OCI-M2 (cell line): ENCODE results near the gene GAL3ST1.
"Not testable (repeated sequence)": the region's sequence is repeated elsewhere in the genome, so short reads cannot be mapped to it uniquely, and the experiment has no call there.

ENCODE experiments used
- DNase-seq: peaks from one replicate; lab custom pipeline; 2025; ENCODE audit not compliant: unreplicated experiment; lab: John Stamatoyannopoulos, UW

The GAL3ST1 gene, protein sequence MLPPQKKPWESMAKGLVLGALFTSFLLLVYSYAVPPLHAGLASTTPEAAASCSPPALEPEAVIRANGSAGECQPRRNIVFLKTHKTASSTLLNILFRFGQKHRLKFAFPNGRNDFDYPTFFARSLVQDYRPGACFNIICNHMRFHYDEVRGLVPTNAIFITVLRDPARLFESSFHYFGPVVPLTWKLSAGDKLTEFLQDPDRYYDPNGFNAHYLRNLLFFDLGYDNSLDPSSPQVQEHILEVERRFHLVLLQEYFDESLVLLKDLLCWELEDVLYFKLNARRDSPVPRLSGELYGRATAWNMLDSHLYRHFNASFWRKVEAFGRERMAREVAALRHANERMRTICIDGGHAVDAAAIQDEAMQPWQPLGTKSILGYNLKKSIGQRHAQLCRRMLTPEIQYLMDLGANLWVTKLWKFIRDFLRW

DNA sequence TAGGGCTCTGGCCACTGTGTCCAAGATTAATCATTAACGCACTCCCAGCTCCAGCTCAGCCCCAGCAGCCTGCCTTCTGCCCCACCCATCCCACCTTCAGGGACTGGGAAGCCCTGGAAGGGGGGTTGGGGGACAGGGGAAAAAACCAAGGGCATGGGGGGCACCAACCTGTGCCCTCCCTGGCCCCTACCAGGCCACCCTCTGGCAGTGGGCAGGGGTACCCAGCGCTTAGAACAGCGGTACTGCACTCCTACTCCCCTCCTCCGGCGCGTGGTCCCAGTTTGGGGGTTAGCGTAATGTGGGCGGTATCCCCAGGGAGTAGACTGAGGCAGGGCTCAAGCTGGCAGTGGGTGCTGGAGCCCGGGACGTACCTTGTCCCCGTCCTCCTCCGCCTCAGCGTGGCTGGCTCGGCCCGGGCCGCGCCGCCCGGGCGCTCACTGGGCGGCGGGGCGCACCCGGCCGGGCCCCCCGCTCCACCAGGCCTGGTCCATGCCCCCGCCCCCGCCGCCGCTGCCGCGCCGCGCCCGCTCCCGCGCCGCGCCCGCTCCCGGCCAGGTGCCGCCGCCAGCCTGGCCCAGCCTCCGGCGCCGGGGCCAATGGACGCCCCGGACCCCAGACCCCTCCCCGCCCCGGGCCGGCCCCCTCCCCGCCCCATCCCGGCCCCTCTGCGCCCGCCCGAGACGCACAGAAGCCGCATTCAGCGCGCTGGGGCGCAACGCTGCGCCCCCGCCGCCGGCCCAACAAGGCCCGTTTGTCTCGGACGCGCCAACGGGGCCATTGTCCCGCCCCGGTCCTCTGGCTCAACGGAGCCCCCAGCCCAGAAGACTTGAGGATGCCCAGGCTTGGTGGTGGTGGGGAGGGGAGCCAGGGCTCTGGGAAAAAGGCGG is at the start of gene GAL3ST1:
TSS of gene GAL3ST1 (minus strand) at position 571 of the 887 bp plus-strand sequence. CDS start 17,273 bp downstream, outside the sequence.
- DNase-seq, result no peak

DNA sequence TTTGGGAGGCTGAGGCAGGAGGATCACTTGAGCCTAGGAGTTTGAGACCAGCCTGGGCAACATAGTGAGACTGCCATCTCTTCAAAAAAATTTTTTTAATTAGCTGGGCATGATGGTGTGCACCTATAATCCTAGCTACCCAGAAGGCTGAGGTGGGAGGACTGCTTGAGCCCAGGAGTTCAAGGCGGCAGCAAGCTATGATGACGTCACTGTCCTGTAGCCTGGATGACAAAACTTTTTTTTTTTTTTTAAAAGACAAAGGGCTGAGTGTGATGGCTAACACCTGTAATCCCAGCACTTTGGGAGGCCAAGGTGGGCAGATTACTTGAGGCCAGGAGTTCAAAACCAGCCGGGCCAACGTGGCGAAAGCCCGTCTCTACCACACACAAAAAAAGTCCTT is 45.4 kb upstream of the GAL3ST1 start:
- not testable (repeated sequence) for DNase-seq

DNA sequence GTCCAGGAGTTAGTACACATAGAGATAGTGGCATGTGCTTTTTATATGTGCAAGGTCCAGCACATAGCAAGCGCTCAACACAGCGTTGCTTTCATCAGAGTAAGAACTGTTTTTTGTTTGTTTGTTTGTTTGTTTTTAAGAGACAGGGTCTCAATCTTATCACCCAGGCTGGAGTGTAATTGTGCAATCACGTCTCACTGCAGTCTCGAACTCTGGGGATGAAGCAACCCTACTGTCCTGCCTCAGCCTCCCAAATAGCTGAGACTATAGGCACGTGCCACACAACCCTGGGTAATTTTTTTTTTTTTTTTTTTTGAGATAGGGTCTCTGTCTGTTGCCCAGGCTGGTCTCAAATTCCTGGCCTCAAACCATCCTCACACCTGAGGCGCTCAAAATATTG is 43.4 kb upstream of the GAL3ST1 start:
- DNase-seq, result no peak

DNA sequence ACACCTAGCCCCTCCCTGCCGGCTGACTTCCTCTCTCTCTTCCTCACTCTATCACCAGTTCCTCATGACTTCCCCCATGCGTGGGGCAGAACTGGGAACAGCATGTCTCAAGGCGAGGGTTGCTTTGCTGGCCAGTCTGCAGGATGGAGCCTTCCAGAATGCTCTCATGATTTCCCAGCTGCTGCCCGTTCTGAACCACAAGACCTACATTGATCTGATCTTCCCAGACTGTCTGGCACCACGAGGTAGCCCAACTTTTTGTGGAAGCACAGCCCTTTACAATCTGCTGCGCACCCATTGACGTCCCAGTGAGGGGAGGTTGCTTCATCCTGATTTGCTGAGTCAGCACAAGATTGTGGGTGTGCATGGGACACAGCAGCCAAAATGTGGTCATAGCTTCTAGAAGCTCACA is 41.1 kb upstream of the GAL3ST1 start:
- DNase-seq, result no peak

DNA sequence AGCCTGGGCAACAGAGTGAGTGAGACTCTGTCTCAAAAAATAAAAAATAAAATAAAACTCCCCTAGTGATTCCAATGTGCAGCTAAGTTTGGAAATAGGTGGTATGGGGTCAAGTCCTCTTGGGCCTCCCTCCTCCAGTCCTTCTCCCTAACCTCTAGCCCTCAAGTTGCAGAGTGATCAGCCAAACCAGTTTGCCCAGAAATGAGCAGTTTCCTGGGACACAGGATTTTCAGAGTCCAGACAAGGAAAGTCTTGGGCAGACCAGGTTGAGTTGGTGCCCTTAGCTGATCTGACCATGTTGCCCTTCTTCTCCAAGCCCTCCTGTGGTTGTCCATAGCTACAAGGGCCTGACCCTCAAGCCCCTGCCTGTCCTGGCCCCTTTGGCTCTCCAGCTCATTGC is 40.4 kb upstream of the GAL3ST1 start:
- no peak for DNase-seq

DNA sequence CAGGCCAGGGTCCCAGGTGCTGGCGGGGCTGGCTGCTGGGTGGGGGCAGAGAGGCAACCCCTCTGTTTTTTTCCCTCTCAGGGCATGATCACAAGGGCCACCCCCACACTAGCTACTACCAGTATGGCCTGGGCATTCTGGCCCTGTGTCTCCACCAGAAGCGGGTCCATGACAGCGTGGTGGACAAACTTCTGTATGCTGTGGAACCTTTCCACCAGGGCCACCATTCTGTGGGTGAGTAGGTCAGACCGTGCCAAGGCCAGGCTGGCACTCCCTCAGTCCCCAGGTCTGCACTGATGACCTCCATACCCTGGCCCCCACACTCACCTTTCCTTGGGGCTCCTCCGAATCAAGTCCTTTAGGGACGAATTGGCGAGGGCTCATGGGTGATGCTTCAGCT is 39.8 kb upstream of the GAL3ST1 start:
- DNase-seq, result no peak

DNA sequence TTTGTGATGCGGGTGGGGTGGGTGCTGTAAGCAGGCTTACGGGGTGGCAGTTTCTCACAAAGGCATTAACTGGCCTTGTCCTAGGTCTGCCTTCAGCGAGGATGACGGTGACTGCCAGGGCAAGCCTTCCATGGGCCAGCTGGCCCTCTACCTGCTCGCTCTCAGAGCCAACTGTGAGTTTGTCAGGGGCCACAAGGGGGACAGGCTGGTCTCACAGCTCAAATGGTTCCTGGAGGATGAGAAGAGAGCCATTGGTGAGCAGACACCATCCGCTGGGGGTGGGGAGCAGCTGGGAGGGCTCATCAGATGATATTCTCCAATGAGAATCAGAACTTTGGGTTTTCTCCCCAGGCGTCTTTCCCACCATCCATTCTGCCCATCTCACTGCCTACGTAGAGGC is 38.3 kb upstream of the GAL3ST1 start:
- no peak for DNase-seq

DNA sequence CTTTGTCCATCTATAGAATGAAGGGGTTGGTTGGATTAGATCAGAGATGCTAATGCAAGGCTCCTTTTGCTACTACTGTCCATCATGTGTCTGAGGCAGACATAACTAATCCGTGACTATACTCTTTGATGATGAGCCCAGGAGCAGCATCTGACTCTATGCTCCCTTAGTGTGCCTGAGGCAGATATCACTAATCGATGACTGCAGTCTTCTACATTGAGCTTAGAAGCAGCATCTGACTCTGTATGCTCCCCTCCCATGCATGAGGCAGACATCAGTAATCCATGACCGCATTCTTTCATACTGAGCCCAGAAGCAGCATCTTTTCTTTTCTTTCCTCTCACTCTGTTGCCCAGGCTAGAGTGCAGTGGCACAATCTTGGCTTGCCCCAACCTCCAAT is 36.7 kb upstream of the GAL3ST1 start:
- no peak for DNase-seq

DNA sequence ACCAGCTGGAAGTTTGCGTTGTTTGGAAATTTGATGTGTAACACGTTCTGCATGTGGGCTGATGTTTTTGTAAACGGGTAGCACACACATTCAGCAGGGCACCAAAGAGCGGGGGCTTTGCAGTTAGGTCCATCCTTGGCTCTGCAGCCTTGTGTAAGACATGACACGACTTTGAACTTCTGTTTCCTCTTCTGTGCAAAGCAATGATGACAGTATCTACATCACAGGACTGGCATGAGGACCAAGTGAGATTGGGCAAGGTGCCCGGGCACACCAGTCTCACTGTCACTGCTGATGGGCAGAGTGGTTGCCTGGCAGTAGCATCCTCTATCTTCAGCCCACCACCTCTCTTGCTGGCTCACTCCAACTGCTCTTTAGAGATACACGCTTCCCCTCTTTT is 35.8 kb upstream of the GAL3ST1 start:
- no peak for DNase-seq

DNA sequence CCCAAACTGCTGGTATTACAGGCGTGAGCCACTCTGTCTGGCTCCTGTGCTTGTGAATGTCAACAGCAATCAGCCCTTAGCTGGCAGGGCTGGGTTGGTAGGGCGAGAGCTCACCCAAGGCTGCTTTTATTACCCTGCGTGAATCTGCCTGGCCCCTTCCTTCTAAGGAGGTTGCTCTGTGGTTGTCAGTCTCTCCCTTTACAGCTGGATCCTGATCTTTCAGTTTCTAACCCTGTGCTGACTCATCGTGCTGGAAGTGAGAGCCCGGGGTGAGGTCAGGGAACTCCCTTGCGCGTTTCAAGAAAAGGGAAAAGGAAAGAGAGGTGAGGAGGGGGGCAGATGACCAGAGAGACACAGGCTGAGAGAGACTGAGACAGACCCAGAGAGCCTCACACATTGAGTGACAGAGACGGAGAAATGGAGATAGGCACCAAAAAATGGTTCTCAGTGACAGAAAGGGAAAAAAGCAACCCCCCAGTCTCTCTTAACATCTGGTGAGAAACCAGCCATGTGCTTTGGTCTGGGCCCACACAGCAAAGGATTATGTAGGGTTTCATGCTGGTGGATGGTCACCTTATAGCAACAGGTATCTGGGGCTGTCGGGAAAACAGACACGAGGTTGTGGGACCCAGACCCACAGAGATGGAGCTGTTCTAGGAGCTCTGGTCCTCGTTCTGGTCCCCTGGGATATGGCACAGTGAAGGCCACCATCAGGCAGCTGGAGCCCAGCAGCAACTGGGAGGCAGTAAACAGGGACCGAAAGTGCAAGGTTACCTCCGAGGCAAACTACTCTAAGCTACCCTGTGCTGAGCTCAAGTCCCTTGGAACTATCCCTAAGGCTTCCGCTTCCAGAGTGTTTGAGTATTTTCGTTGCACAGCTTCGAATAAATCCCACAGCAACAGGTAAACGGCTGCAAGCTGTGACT is 35.1 kb upstream of the GAL3ST1 start:
- no peak for DNase-seq

DNA sequence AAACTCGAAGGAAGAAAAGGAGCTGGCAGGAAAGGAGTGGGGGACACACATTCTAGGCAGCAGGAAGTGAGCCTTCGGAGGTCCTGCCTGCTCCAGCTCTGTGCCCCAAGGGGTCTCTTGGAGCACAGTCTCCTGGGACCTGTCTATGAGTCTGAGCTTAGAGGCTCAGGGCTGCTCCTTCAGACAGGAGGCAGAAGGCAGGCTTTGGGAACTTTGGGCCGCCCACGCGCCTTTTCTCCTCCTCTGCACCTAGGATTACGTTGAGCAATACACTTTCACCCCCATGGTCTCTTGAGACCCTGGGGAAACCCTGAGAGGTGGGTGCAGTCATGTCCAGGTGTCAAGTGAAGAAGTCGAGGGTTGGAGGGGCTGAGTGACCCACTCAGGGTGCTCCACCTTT is 33.5 kb upstream of the GAL3ST1 start:
- DNase-seq, result no peak

DNA sequence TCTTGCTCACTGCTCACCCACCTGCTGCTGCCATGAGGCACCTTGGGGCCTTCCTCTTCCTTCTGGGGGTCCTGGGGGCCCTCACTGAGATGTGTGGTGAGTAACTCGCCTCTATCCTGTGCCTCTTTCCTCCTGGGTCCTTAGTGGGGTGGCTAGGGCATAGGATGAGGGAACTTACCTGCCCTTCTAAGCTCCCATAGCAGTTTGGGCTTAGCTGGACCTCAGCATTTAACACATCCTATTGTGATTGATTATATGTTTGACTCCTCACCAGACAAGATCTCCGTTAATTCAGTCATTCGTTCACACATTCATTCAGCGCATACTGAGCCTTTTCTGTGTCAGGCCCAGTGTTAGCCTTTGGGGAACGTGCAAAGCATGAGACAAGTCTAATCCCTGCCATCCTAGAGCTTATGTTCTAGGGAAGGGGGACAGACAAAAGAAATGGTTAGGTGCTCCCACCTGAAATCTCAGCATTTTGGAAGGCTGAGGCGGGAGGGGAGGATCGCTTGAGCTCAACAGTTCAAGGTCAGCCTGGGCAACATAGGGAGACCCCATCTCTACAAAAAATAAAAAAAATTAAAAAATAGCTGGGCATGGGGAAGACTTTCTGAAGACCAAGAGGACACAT is 33.0 kb upstream of the GAL3ST1 start:
- DNase-seq, result no peak

DNA sequence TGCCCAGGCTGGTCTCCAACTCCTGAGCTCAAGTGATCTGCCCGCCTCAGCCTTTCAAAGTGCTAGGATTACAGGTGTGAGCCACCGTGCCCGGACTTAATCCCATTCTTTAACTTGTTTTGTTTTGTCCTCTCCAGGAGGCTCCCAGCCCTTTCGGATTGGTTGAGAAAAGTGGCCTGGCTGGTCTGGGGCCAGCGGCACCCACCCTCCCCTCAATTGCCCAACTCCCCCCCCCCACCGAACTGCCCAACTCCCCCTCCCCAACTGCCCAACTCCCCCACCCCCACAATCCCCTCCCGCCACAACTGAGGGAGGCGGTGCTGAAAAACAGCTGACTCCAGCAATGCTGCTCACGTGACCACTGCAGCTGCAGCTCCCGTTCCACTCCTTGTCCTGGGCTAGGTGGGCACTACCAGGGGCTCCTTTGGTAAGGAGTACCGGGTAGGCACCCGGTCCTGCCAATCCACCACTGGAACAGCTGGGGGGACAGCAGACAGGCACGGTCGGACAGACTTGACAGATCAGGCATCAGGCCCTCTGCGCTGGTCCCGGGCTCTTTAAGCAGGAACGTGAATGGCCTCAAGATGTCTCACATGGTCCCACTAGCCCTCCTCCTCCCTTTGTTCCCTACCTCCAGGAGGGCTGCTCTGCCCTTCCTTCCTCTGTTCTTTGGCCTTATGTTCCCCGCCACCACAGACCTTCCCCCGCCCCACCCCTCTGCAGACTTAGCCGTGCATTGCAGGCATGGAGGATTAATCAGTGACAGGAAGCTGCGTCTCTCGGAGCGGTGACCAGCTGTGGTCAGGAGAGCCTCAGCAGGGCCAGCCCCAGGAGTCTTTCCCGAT is 32.2 kb upstream of the GAL3ST1 start, which contains the start of gene TCN2:
TSS of gene TCN2 (plus strand) at position 720 of the 845 bp plus-strand sequence. CDS start 158 bp downstream, outside the sequence.
- no peak for DNase-seq

DNA sequence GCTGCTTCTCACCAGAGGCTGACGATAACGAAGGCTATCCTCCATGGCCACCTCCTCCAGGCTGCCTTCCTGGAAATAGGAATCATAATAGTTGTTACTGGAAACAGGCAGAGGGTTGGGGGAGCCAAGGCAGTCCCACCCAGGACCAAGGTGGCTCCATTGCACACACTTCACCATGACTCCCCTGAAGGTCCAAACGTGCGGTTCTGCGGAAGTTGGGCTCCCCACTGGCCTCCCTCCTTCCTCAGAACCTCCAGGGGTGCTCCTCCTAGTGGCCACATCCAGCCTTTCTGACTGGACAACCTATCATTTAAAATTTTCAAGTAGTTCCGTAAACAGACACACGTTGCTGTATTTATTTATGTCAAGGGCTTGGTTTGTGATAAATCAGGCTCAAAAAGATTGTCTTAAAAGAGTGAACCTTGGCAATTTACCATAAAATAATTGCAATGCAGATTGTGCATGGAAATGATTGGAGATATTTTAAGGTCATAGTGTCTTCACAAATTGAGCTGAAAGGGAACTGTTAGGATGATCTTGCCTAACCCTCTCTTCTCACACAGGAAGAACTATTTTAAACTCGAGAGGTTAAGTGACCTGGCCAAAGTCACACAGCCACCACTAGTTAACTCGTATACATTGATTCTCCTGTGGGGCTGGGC is 31.1 kb upstream of the GAL3ST1 start:
- DNase-seq, result no peak

DNA sequence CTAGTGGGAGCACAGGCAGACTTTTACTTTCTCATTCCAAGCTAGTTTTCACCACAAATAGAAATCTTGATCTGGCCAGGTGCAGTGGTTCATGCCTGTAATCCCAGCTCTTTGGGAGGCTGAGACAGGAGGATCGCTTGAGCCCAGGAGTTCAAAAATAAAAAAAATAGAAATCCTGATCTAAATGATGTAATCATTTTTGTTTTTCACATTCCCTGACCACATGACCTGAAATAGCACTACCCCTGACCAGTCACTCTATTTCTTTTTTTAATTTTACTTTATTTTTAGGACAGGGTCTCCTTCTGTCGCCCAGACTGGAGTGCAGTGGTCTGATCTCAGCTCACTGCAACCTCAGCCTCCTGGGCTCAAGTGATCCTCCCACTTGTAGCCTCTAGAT is 30.3 kb upstream of the GAL3ST1 start:
- DNase-seq, result no peak

DNA sequence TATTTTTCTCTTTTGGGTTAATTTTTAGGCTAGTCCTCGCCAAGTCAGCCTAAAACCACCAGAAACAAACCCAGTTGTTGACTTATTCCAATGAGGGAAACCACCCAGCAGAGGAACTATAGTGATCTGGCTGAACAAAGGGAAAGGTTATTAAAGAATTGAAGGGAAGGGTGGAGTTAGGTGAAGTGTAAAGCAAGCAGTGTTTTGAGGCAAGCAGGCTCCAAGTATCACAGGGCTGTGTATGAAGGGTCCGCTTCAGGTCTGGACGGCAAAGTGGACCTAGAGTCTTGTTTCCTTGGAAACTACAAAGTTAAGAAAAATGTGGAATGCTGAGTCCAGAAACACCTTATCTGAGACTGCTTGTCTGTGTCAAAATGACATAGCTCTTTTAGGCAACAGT is 29.3 kb upstream of the GAL3ST1 start:
- no peak for DNase-seq

DNA sequence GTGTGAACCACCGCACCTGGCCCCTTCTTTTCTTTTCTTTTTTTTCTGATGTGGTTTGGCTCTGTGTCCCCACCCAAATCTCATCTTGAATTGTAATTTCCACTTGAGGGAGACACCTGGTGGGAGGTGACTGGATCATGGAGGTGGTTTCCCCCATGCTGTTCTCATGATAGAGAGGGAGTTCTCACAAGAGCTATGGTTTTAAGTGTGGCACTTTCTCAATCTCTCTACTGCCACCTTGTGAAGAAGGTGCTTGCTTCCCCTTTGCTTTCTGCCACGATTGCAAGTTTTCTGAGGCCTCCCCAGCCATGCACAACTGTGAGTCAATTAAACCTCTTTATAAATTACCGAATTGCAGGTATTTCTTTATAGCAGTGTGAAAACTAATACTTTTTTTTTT is 27.6 kb upstream of the GAL3ST1 start:
- DNase-seq, result no peak

DNA sequence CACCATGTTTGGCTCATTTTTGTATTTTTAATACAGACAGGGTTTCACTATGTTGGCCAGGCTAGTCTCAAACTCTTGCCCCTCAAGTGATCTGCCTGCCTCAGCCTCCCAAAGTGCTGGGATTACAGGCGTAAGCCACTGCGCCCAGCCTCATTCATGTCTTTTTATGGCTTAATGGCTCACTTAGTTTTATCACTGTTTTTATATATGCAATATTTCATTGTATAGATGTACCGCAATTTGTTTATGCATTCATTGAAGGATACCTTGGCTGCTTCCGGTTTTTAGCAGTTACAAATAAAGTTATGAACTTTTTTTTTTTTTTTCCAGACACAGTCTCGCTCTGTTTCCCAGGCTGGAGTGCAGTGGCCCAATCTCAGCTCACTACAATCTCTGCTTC is 27.0 kb upstream of the GAL3ST1 start:
- no peak for DNase-seq

DNA sequence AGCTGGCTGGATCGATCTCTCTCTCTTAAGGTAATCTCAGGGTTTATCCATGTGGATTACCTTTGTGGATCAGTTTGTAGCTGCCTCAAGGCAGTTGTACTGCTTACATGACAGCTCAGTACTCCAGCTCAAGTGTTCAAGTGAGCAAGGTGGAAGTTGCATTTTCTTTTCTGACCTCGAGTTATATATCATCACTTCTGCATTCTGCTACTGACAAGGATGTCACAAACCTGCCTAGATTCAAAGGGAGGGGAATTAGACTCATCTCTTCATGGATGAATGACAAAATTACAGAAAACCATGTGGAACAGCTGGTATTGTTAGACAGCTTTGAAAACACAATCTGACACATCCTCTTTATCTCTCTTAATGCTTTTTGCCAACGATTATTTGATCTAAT is 26.5 kb upstream of the GAL3ST1 start:
- no peak for DNase-seq
